Stimulated activated CD8-positive, alpha-beta memory T cell treated with anti-CD3 and anti-CD28 coated beads, Interleukin-4, amount 100 ng/mL, for 48 hours (primary cell): ENCODE data around the gene KCNK13.
"Not testable (repeated sequence)": the region's sequence is repeated elsewhere in the genome, so short reads cannot be mapped to it uniquely, and the experiment has no call there.

Source experiments
- DNase-seq: peaks from one replicate; pipeline ENCODE4 v3.0.0-alpha.2; 2020

KCNK13 gene

DNA sequence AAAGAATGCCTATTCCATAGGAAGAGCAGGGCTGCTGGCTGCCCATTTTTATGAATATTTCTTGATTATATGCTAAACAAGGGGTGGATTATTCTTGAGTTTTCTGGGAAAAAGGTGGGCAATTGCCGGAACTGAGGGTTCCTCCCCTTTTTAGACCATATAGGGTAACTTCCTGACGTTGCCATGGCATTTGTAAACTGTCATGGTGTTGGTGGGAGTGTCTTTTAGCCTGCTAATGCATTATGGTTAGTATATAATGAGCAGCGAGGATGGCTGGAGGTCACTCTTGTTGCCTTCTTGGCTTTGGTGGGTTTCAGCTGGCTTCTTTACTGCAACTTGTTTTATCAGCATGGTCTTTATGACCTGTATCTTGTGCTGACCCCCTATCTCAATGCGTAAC is 138.8 kb downstream of the KCNK13 start:
- not testable (repeated sequence) for DNase-seq

GRCh38 chr14:90201344-90201743 is 139.6 kb downstream of the KCNK13 start:
- DNase-seq, result no peak

- no peak for DNase-seq
Measured at GRCh38 chr14:90204516-90204915, 142.7 kb downstream of the KCNK13 start.

GRCh38 chr14:90213099-90213748 is 151.4 kb downstream of the KCNK13 start:
- DNase-seq, result no peak

DNA sequence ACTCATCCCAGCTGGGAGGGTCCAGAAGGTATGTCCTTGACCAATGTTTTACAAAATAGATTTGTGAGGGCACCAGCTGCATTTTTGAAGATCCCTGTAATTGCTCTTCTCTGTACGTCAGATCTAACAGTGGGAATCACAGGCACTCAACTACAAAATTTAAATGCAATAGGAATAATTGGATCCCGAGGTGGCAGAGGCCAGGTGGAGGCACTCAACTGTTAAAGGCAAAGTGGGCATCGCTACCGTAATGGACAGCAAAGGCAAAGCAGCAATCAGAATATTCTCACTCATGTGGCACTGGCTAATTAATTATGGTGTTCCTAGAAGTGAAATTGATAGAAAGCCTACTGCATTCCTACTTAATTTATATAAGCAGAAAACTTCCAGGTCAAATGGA is 166.7 kb downstream of the KCNK13 start:
- no peak for DNase-seq

- not testable (repeated sequence) for DNase-seq
Measured at GRCh38 chr14:90229942-90230341, 168.1 kb downstream of the KCNK13 start.
